Amniotic epithelial cell (primary cell): ENCODE measurements around the gene SETD1A.
A peak's percentile ranks its signal among the peaks of the same experiment; 100 is the strongest.

Source experiments
- DNase-seq: peaks from one replicate; pipeline ENCODE4 v3.0.0-alpha.2; 2010; ENCODE audit warnings: low read depth

SETD1A gene

DNA sequence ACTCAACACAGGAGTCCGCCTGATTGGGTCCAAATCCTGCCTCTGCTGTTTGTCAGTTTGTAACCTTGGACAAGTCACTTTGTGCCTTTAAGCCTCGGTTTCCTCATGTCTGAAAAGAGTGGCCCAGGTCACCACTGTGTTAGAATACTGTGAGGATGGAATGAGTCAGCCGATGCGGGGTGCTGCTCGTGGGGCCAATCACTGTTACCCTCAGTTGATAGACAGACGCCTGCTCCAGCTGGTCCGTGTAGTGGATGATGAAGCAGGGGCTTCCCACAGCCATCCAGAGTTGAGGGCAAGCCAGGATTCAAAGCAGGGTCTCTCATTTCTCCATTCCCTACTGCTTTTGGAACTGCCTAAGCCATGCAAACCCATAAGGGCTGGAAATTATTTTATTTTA is 28.4 kb upstream of the SETD1A start:
- no peak for DNase-seq

DNA sequence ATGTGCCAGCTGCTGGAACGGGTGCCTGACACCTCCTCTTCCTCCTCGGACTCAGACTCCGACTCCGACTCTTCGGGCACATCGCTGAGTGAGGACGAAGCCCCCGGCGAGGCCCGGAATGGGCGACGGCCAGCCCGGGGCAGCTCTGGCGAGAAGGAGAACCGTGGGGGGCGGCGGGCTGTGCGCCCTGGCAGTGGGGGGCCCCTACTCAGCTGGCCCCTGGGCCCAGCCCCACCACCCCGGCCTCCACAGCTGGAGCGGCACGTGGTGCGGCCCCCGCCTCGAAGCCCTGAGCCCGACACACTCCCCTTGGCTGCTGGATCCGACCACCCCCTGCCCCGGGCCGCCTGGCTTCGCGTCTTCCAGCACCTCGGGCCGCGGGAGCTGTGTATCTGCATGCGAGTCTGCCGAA is 27.4 kb upstream of the SETD1A start:
- DNase-seq: no peak

DNA sequence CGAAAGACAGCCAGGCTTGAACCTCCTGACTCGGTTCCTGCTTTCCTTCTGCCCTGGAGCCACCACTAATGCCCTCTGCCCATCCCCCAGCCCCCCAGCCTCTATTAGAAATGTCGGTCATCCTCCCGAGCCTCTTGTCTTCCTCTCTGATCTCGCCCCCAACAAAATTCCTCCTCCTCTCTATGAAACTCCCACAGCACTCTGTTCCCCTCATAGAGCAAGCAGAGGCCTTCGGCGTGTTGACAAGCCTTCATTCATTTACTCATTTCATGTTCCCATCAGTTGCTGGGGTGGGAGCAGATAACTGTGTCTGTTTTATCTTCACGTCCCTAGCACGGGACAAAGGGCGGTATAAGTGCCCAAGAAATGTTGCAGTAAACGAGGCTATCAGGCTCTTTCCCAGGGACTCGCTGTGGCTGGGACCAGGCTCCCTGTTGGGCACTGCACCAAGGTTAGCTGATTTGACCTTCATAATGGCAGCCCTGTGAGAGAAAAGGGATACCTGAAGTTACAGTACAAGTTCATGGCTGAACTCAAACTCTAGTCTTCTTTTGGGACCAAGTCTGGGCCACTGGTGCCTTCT is 26.4 kb upstream of the SETD1A start:
- DNase-seq: no peak

DNA sequence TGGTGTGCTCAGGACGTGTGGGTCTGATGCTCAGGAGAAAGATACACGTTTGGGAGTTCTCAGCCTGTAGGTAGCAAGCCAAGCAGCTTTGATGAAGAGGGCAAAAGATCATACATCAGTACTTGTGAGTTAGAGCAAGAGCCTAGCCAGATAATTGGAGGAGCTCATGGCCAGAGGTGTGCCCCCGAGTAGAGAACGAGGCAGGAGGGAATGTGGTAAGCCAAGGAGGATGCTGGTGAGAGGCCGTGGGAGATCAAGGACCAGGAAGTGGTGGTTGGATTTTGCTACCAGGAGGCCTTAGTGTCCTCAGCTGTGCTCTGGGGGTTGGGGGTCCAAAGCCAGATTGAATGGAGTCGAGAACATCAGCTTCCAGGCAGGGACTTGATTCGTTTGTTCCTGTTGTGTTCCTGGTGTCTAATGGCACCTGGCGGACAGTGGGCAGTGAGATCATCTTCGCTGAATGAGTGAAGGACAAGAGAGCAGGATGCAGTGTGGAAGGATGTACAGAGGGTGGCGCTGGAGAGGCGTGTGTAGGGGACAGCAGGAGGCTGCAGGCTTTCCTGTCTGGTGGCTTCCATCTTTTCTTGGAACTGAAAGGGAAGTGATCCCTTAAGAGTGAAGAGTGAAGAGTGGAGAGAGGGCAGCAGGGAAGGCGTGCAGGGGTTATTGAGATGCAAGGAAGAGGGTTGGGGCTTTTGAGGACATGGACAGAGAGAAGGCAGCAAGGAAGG is 22.6 kb upstream of the SETD1A start:
- DNase-seq: peak; percentile 62

DNA sequence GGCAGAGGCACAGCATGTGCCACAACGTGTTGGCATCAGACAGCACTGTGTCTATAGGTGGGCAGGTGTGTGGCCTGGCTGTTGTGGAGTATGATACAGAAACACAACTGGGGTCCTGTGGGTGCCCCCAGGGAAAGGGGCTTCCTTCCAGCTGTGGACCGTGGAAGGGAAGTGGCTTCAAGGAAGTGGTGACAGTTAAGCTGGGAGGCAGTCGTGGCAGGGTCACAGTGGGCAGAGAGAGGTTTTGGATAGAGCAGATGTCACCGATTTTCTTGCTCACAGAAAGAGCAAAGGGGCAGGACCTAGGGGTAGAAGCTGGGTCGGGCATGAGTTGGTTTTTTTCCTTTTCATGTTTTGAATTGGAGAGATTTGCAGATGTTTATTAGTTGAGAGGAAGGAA is 19.9 kb upstream of the SETD1A start:
- DNase-seq: no peak

DNA sequence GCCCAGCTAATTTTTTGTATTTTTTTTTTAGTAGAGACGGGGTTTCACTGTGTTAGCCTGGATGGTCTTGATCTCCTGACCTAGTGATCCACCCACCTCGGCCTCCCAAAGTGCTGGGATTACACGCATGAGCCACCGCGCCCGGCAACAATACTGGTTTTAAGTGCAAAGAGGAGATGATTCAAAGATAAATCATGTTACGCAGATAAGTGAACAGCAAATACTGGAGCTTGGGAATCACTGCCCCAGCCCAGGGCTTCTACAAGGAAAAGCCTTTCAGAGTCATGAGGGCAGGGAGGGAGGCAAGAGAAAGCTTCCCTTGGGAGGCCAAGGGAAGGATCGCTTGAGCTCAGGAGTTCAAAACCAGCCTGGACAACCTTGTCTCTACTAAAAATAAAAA is 18.0 kb upstream of the SETD1A start:
- DNase-seq: peak; percentile 86

DNA sequence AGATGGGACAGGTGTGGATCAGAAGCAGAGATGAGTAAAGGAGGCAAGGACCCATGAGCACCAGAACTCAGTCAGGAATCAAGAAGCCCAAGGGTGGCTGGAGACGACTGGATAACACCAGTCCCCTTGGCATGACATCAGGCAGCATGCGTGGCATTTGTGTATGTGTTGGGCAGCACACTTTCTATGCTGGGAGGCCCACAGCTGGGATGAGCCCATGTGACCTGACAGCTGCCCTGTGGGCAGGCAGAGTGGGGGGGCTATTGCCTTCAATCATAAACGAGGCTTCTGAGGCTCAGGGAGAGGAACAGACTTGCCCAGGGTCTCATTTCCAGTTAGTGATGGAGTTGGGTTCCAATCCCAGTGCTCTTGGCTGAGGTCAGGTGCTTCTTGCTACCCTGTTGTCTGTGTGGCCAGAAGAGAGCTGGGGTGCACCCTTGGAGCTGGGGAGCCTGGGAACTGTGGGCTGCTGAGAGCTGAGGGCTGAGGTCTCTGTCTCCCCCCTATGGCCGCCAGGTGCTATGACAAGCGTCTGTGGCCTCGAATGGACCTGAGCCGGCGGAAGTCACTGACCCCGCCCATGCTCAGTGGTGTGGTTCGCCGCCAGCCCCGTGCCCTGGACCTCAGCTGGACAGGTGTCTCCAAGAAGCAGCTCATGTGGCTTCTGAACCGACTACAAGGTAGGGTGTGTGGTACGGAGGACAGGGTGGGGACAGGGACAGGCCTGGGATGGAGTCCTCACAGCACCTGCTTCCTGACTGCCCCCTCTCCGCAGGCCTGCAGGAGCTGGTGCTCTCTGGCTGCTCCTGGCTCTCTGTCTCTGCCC is 15.7 kb upstream of the SETD1A start:
- DNase-seq: peak; percentile 62

DNA sequence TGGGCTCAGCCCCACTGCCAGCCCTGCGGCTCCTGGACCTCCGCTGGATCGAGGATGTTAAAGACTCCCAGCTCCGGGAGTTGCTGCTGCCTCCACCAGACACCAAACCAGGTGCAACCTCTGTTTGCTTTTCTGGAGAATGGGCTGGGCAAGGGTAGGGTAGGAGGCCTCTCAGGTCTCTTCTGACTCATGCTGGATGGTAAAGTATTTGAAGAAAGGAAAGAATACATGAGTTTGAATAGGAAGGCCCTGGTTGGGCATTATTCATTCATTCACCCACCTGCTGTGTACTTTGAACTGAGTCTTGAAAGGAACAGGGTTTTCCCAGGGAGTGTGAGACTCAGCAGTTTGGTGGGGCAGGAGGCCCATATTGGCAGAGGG is 15.1 kb upstream of the SETD1A start:
- DNase-seq: no peak

DNA sequence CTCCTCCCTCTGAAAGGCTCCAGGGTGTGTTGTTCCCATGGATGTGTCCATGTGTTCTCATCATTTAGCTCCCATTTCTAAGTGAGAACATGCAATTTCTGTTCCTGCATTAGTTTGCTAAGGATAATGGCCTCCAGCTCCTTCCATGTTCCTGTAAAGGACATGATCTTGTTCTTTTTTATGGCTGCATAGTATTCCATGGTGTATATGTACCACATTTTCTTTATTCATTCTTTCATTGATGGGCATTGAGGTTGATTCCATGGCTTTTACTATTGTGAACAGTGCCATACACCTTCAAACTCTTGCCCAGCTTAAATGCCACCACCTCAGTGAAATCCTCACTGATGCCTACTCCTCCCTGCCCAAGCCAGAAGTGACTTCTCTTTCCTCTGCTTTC is 13.2 kb upstream of the SETD1A start:
- DNase-seq: no peak

DNA sequence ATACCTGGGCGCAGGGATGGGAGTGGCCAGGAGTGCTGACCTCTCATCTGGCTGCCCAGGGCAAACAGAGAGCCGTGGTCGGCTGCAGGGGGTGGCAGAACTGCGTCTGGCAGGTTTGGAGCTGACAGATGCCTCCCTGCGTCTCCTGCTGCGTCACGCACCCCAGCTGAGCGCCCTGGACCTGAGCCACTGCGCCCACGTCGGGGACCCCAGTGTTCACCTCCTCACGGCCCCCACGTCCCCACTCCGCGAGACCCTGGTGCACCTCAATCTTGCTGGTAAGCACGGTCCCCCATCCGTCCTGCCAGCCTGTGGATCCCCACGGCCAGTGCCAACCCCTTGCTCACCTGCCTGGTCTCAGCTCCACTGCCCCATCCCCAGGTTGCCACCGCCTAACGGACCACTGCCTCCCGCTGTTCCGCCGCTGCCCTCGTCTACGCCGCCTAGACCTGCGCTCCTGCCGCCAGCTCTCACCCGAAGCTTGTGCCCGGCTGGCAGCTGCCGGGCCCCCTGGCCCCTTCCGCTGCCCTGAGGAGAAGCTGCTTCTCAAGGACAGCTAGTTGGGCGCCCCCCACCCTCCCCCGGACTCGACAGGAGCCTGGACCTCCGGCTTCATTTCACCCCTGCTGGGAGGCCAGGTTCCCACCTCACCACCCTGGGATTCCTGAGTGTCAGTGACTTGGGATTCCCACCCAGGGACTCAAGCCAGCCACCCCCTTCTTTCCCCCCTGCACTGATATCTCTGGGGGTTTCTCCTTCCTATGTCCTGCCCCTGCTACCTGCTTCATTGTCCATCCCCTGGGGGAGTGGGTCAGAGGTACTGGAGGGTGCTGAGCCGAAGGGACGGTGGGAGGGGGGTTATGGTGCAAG is 10.6 kb upstream of the SETD1A start:
- DNase-seq: no peak

DNA sequence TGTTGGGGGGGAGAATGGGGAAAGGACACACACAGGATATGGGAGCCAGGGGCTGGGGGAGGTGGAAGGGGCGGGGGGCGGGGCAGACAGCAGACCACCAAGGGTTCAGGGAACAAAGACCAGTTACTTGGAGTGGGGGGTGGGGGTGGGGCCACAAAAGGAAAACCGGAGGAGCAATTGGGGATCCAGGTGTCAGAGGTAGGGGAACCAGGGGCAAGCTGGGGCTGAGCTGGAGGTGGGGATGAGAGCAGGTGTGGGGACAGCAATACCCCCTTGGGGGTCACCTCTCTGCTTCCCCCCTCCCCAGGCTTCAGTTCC is 10.1 kb upstream of the SETD1A start:
- no peak for DNase-seq

DNA sequence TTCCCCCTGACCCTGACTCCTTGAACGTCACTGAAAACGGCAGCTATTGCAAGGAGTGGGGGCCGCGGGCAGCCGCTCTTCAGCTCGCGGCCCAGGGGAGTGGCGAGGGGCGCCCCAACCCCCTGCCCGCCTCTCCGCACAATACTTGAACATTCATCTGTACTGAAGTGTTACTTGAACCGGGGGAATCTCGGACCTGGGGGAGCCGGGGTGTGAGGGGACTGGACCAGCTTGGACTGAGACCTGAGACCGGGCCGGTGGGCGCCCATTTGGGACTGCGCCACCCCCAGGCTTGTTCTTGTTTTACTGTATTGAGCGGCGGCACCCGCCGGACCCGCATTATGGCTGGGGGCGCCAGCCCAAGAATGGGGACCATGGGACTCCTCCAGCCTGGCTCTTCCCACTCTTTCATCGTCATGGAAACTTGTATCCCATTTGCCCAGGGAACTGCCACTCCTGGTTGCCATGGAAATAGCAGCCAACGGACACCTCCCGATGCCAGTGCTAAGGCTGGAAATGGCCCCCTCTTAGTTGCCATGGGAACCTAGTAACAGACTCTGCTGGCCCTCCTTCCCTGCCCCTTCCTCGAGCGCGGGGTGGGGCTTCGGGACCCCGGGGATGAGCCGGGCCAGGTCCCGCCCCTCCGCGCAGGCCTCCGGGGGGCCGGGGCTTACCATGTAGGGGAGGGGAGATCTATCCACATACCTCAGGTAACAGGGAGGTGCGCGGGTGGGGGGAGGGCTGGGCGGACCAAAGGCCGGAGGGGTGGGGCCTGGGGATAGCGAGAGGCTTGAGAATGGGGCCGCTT is 9.5 kb upstream of the SETD1A start:
- peak; percentile 99 for DNase-seq

DNA sequence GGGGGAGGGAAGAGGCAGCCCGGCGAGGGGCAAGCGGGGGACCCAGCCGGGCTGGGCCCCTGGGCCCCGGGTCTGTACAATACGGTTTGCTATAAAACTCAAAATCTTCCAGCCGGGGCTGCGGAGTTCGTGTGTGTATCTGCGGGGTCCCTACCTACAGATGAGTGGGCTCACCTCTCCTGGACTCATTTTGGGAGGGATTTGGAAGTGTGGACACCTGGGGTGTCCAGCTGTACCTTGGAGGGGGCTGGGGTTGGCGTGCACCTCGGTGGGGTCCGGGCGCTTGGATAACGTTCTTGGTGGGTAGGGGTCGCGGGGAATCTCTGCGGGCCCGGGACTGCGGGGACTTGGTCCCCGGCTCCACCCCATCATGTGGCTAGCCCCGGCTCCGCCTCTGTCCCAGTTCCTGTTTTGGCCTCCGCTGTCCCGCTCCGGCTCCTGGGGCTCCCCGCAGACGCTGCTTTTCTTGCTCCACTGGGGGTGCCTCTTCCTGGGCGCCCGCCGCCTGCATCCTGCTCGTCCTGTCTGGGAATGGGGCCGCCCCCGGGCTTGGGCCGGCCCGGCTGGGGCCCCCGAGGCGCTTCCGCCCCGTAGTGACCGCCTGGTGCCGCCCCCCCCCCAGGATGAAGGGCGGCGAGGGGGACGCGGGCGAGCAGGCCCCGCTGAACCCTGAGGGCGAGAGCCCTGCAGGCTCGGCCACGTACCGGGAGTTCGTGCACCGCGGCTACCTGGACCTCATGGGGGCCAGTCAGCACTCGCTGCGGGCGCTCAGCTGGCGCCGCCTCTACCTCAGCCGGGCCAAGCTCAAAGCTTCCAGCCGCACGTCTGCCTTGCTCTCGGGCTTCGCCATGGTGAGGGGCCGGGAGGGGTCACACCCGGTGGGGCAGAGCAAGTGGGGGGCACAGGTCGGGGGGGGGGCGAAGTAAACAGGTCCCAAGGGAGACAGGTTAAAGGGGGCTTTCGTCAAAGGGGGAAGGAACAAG is 8.6 kb upstream of the SETD1A start, which contains the start of gene ORAI3:
Gene ORAI3, plus strand, starts transcription at position 402 of the 983 bp plus-strand sequence. Its CDS starts 222 bp downstream, at position 624.
- DNase-seq: peak; percentile 56

DNA sequence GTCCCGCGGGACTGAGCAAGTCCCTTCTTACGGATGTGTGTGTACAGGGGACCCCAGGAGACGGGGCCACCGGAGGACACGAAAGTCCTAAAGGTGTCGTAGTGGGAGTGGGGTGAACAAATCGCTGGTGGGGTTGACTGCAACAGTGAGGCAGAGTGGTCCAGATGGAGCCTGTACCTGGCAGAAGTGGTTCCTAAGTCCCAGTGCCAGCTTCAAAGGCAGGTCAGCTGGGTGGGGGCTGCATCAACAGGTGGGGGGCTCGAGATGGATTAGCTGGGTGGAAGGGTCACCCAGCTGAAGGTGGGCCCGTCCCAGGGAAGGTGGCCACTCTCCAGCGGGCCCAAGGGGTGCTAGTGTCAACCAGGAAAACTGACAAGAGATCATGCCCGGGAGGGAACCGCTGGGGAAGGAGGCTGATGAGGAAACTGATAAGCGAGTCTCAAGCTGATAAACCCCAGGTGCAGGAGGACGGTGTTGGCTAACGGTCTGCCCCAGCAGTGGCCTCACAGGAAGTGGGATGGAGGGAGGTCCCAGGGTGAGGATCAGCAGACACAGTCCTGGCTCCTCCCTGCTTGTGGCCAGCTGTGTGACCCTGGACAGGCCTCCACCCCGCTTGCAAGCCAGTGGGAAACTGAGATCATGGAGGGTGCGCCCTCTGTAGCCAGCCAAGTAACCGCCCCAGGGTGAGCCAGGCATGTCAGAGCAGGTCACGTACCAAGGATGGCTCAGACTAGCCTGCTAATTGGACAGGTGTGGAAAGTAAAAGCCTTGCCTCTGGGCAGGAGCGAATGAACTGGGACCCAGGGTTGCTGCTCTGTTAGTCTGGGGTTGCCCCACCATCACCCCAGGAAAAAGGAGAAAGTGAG is 7.7 kb upstream of the SETD1A start:
- peak; percentile 95 for DNase-seq

DNA sequence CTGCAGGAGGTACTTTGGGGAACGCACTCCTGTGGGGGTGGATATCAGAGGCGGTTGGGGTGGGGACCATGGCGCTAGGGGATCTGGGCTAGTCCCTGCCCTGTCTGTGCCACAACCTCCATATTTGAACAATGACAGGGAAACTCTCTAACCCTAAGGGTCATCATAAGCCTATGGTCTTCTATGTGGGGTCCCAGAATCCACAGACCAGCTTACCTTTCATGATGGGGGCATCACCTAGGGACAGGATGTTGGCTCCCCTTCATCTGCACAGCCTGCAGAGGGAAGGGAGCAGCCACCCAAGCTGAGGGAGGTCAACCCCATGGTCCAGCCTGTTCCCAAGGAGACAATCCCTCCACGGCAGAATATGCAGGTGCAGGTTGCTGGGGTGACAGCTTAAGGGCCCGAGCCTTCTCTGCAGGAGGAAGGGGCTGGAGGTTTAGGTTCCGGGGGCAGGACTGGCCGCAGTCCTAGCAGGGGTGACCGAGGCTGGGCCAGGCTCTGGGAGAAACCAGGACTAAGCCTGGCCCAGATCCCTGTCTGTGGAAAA is 7.0 kb upstream of the SETD1A start:
- DNase-seq: no peak

DNA sequence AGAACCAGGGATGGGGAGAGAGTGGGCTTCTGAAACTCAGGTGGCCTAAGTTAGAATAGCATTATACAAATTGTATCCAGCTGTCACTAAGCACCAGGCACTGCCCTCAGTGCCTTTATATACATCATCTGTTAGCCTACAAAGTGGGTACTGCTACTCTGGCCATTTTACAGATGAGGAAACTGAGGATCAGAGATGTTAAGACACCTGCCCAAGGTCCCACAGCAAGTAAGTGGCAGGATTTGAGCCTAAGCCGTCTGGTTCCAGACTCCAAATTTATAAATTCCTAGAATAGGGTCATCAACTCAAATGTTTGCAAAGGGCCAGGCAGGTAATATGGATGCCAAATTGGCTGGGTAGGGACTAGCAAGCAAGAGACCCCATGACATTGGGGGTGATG is 6.4 kb upstream of the SETD1A start:
- no peak for DNase-seq

DNA sequence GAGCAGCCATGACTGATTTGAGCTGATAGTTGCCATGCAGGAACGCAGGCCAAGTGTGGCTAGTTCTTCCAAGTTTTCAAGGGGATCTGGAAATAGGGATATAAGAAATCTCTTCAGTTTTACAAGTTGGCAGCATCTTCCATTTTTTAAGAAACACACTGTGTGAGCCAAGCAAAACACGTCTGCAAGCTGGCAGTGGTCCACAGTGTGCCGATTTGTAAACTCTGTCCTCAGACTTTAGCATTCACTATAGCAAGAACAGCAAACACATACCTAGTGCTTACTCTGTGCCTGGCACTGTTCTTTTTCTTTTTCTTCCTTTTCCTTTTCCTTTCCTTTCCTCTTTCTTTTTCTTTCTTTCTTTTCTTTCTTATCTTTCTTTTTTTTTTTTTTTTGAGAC is 5.8 kb upstream of the SETD1A start:
- no peak for DNase-seq

DNA sequence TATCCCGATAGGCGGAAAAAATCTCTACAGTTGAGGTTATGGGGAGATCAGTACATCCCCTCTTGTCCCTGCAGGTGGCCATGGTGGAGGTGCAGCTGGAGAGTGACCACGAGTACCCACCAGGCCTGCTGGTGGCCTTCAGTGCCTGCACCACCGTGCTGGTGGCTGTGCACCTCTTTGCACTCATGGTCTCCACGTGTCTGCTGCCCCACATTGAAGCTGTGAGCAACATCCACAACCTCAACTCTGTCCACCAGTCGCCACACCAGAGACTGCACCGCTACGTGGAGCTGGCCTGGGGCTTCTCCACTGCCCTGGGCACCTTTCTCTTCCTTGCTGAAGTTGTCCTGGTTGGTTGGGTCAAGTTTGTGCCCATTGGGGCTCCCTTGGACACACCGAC is 4.4 kb upstream of the SETD1A start:
- DNase-seq: no peak
